Fibroblast of skin of right biceps (primary cell): ENCODE data around the gene WDR75.
A peak's percentile ranks its signal among the peaks of the same experiment; 100 is the strongest.
"Not testable (repeated sequence)": the region's sequence is repeated elsewhere in the genome, so short reads cannot be mapped to it uniquely, and the experiment has no call there.

Experiments
- DNase-seq: peaks from one replicate; pipeline ENCODE4 v3.0.0-alpha.2; 2013

Gene WDR75

DNA sequence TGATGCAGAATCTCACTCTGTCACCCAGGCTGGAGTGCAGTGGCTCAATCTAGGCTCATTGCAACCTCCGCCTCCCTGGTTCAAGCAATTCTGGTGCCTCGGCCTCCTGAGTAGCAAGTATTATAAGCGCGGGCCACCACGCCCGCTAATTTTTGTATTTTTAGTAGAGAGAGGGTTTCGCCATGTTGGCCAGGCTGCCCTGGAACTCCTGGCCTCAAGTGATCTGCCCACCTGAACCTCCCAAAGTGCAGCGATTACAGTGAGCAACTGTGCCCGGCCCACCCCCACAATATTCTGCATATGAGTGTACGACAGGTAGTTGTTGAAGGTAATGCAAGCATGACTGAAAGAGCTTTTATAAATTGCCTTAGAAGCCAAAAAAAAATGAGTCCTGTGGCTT is 1.2 kb downstream of the WDR75 start:
- no peak for DNase-seq

DNA sequence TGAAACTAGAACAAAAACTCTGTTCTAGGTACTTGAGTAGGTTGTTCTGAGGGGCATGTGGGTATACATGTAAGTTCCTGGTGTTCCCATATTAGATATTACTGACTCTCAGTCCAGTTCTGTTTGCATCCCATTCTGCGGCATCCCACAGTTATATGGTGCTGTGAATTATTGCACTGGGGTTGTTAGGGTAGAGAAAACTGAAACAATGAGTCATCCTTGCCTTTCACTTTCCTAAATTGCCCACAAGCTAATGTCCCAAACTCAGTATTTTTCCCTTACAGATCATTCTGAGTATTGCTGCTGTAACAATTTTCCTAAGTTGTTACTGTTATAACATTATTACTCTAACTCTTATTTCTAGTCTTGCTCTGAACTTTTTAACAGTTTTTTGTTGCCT is 3.0 kb downstream of the WDR75 start:
- DNase-seq: peak; percentile 4

GRCh38 chr2:189446780-189447179 is 5.5 kb downstream of the WDR75 start:
- DNase-seq: no peak

GRCh38 chr2:189454009-189454408 is 12.7 kb downstream of the WDR75 start:
- DNase-seq: no peak

DNA sequence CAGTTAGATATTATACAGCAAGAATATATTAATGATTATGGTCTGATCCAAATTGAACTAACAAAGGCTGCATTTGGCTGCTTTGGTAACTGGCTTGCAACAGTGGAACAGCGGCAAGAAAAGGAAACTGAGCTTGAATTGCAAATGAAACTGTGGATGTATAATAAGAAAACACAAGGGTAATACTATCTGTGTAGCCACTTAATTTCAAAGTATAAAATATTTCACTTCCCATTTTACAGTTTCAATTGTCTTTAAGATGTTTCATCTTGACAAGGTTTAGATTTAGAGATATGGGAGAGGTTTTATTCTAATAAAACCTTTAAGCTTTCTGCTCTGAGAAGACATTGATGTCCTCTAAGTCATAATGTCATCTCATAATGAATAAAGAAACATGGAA is 23.8 kb downstream of the WDR75 start:
- DNase-seq: no peak

DNA sequence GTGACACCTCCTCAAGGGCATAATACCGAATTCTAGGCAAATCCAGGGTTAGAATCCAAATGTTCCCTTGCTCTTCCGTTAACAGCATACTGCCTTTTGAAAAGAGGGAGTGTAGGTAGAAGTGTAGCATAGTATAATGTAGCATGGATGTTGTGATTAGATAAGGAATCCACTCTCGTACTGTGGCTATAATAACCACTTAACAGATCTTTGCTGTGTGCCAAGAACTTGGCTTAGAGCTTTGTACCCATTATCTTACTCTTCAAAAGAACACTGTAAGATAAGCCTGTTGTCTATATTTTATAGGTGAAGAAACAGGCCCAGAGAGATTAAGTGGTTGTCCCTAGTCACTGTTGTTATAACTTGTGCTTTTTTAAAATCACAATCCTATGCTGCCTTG is 24.2 kb downstream of the WDR75 start:
- DNase-seq: no peak

GRCh38 chr2:189466046-189466445 is 24.8 kb downstream of the WDR75 start:
- DNase-seq: no peak

DNA sequence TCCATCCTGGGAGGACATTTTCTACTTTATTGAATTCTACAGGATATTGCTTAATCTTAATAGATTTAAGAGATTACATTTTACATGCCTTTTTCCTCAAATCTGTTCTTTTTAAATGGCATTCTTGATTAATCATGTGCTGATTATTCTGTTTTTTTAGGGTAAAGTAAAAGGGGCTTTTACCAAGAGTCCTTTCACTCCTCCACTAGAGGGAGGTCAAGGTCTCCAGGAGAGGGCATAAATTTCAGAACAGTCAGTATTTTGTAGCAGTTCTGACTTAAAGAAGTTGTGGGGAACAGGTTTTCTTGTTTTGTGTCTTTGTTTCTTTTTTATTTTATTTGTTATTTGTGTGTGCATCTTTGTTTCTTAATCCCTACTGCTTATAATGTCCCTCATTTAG is 25.4 kb downstream of the WDR75 start:
- peak; percentile 20 for DNase-seq

DNA sequence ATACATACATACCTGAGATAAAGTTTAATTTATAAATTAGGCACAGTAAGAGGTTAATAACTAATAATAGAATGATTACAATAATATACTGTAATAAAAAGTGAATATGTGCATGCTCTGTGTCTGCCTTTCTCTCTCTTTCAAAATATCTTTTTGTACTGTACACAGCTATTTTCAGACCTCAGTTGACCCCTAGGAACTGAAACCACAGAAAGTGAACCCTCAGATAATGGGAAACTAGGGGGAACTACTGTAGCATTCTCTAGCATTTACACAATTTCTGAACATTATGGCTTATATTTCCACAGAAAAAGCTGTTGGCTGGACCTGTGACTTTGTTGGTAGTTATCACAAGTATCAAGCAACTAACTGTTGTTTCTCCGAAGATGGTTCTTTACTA is 25.9 kb downstream of the WDR75 start:
- no peak for DNase-seq

DNA sequence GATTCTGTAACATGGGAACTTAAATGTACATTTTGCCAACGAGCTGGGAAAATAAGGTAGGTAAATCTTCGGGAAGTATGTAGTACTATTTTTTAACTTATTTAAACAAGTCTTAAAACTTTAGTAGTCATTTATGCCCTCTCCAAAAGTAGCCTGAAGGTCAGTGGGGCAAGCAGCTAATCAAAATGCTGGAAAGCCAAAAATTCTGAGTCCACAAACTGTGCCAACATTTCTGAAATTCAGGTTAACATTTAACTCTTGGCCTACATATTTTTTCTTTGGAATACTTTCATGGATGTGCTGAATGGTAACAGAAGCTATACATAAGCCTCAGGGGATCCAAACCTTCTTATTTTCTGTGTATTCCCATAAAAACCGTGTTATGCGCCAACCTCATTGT is 26.3 kb downstream of the WDR75 start:
- no peak for DNase-seq

GRCh38 chr2:189474526-189474925 is 33.3 kb downstream of the WDR75 start:
- no peak for DNase-seq

DNA sequence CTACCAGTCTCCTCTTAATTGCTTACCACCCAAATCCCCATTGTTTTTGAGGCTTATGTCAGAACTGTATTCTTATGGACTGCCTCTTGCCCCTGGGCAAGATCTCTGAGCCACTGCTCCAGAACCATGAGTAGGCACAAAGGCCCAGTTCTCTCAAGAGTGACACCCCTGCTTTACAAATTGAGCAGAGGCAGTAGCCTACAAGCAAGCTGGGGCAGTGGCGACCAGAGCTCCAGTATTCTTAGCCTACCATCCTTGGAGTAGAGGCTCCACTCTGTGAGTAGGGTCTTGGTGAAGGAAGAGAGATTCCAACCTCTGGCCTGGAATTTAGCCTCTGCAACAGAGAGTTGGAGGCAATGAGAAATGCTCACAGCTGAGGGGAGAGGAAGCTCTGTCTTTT is 36.5 kb downstream of the WDR75 start:
- DNase-seq: no peak

DNA sequence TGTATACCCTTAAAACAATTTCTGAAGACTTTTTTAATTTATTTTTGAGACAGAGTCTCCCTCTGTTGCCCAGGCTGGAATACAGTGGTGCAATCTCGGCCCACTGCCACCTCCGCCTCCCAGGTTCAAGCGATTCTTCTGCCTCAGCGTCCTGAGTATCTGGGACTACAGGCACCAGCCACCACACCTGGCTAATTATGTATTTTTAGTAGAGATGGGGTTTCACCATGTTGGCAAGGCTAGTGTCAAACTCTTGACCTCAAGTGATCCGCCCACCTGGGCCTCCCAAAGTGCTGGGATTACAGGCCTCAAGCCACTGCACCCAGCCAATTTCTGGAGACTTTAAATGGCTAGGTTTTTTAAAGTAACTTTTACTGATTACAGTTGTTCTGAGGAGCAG is 37.0 kb downstream of the WDR75 start:
- not testable (repeated sequence) for DNase-seq

DNA sequence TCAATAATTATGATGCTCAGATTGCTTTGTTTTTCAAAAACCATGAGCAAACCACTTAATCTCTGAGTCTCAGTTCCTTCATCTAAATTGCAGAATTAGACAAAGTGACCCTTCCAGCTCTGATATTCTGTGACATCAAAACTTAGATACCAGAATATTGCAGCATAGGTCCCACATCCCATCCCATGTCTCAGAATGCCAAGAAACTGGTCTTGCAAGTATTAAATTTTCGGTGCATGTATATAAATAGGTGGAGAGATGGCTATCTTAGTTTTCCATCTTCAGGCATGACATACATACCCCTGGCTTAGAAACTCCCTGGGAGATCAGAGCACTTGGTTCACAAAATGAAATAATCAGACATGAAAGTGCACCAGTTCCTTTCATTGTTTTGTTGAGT is 39.8 kb downstream of the WDR75 start:
- DNase-seq: no peak

GRCh38 chr2:189483571-189483970 is 42.3 kb downstream of the WDR75 start:
- DNase-seq: no peak

DNA sequence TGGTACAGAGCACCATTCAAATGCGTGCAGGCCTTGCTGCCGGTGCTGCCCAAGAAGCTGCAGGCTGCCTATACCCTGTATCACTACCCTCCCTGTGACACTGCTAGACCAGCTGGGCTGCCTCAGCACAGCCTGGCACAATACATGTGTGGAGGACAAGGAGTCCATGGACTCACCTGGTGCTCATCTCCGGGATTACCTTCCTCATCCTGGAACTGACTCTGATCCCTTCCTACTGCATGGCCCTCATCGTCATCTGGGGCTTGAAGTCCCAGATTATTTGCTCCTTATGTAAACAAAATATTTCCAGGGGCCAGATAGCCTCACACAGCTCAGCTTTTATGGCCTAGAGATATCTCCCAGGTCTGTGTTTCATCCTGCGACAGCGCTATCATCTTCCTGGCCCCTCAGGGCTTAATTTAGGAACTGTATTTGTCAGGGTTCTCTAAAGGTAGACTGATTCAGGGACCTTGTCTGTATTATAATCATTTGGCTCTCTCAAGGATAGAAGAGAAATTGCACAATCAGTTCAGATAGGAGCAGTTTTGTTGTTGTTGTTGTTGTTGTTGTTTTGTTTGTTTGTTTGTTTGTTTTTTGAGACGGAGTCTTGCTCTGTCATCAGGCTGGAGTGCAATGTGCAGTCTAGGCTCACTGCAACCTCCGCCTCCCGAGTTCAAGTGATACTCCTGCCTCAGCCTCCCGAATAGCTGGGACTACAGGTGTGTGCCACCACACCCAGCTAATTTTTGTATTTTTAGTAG is 42.9 kb downstream of the WDR75 start:
- DNase-seq: no peak

DNA sequence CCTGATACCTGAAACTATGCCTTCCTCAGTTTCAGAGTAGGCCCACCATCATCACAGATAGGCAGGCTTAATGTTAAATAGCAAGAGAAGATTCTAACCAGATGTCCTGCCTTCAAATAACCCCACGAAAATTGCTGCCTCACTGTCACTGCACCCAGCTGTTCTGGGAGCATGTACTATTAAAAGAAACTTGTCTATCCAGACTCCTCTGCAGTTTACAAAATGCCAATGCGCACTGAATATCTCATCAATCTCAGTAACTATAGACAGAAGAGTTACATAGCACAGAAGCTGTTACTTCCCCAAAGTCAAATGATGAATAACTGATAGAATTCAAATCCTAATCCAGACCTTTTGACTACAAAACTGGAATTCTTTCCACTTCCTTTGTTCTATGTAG is 43.9 kb downstream of the WDR75 start:
- no peak for DNase-seq

DNA sequence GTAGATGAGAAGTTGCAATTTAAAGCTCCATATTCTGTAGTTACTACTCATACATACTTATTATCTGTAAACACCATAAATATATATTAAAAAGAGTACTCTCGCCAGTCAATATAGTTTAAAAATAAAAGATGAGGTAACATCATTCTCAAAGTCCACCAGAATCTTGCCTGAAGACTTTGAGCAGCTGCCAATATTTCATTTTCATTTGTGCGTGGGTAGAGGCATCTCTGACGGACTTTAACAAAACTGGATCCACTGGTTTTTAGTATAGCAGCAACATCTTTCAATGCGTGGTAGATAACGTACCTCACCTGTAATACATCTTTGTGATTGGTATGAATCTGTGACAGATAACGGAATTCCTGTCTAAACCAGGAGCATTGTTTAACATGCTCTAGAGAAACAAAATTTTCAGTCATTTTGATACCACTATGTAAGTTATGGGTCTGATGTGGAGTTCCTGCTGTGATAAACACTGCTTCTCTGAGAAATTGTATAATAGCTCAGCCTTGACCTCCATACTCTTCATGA is 45.0 kb downstream of the WDR75 start:
- DNase-seq: no peak

- no peak for DNase-seq
Measured at GRCh38 chr2:189487283-189488007, 46.2 kb downstream of the WDR75 start.

DNA sequence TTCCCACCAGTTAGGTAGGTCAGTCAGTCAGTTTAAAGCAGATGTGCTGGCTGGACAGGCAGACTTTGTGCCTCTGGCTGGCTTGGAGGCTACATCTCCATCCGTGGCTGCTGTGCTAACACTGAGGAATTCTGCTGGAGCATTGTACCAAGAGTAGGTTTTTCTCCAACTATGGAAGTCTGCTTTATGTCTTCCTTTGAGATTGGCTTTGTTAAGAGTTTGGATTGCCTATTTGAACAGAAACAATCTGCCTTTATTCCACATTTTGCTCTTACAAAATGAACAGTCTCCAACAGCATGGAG is 46.7 kb downstream of the WDR75 start:
- DNase-seq: no peak

DNA sequence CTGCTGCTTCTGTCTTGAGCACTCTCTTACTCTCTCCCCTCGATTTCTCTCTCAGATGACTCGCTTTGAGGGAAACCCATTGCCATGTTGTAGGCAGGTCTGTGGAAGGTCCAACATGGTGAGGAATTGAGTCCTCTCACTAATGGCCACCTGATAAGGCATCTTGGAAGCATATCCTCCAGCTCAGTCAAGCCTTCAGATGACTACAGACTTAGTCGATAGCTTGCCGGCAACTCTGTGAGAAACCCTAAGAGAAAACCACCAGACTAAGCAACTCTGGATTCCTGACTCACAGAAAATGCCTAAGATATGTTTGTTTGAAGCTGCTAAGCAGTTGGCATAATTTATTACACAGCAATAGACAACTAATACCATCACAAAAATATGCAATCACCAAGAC is 51.2 kb downstream of the WDR75 start:
- DNase-seq: peak; percentile 38

DNA sequence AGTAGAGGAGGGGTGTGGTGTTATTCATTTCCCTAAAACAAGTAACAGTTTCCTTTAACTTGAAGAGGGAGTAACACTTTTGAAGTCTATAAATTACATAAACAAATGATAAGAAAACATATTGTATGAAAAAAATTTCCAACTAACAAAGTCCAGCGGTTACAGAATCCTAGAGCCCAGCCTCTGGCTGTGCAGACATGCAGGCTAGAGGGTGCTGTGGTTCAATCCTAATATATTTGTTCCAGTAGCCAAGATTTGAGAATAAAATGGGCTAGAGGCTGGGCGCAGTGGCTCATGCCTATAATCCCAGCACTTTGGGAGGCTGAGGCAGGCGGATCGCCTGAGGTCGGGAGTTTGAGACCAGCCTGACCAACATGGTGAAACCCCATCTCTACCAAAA is 56.9 kb downstream of the WDR75 start:
- no peak for DNase-seq

DNA sequence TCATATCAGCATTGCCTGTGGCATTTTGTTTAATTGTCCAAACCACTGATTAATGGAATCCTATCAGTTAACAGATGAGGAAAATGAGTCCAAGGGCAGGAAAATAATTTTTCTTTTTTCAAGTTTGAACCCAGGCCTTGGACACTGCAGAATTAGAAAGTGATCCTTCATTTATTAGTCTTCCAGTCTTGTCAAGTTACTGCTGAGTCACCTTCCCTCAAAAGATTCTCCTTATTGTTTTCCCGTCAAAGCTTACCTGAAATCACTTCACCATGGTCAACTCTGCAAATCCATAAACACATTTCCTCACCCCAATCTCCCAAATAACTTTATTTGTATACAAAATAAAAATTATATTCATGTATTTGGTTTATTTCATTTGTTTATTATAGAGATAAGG is 57.9 kb downstream of the WDR75 start:
- no peak for DNase-seq

DNA sequence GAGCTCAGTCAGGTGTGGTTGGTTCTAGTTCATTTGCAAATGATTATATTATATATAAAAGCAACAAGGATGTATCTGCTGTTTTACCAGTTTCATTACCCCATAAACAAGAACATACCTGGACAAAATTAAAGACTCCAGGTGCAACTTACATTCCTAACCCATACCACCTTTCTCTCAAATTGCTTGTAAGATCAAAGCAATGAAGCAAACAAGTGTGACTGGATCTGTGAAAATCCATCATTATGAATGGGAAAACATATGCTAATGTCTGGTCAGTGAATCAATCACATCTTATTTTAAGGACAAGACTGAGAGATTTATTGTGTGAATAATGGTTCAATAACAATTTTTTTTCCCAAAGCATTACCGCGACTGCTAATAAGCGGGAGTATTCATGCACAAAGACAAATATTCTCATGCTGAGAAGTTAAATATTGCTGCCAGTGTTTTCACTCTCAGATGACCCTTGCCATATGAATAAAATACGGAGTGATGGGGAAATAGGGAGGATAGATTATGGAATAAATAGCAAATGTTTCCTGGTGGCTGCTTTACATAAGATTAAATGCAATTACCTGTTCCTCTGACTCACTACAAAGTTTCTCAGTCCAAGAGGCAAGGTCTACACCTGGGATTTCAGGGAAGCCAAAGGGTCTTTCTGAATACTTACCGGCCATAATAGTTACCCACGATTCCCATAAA is 59.3 kb downstream of the WDR75 start:
- no peak for DNase-seq
